Neural cell (in vitro differentiated cells): ENCODE data around the gene KCNK10.

ENCODE experiments used
- EP300 ChIP-seq: fragments of 450-650 bp; conservative IDR thresholded peaks from 2 replicates; pipeline ENCODE4 v1.6.1; 2014; ENCODE audit warnings: antibody characterized with exemption, mild to moderate bottlenecking, moderate library complexity; ENCODE audit not compliant: poor library complexity, severe bottlenecking
- EZH2 ChIP-seq: fragments of 200-600, 300-800 bp; shearing (Covaris generic), sonication (generic); IDR thresholded peaks from 2 replicates; pipeline ENCODE4 v1.6.1; 2014; ENCODE audit warnings: antibody characterized with exemption, low read length, borderline replicate concordance, mild to moderate bottlenecking; ENCODE audit not compliant: insufficient read depth, poor library complexity, severe bottlenecking
- POLR2AphosphoS5 ChIP-seq: IDR thresholded peaks from 2 replicates; pipeline ENCODE4 v1.6.1; 2012
- RAD21 ChIP-seq: fragments of 450-650 bp; conservative IDR thresholded peaks from 2 replicates; pipeline ENCODE4 v1.6.1; 2014; ENCODE audit warnings: antibody characterized with exemption, mild to moderate bottlenecking, moderate library complexity
- REST ChIP-seq: IDR thresholded peaks from 2 replicates; pipeline ENCODE4 v1.6.1; 2012; ENCODE audit warnings: borderline replicate concordance
- SMC3 ChIP-seq: fragments of 450-650 bp; conservative IDR thresholded peaks from 2 replicates; pipeline ENCODE4 v1.6.1; 2014; ENCODE audit warnings: antibody characterized with exemption, mild to moderate bottlenecking, moderate library complexity; ENCODE audit not compliant: poor library complexity
- TAF1 ChIP-seq: IDR thresholded peaks from 2 replicates; pipeline ENCODE4 v1.6.1; 2012; ENCODE audit warnings: low read depth
- TF ChIP-seq, protein P1 (sequence below): fragments of 450-650 bp; IDR thresholded peaks from 2 replicates; pipeline ENCODE4 v1.5.1; 2014; ENCODE audit warnings: antibody characterized with exemption, mild to moderate bottlenecking, moderate library complexity; ENCODE audit not compliant: poor library complexity, severe bottlenecking

GRCh38 chr14:88325883-88326282, 2.8 kb upstream of the KCNK10 start:
- TF ChIP-seq SMC3 (no peak), REST (no peak), TAF1 (no peak), EZH2 (no peak), EP300 (no peak), POLR2AphosphoS5 (no peak), RAD21 (no peak)
- TF ChIP-seq, protein P1, sequence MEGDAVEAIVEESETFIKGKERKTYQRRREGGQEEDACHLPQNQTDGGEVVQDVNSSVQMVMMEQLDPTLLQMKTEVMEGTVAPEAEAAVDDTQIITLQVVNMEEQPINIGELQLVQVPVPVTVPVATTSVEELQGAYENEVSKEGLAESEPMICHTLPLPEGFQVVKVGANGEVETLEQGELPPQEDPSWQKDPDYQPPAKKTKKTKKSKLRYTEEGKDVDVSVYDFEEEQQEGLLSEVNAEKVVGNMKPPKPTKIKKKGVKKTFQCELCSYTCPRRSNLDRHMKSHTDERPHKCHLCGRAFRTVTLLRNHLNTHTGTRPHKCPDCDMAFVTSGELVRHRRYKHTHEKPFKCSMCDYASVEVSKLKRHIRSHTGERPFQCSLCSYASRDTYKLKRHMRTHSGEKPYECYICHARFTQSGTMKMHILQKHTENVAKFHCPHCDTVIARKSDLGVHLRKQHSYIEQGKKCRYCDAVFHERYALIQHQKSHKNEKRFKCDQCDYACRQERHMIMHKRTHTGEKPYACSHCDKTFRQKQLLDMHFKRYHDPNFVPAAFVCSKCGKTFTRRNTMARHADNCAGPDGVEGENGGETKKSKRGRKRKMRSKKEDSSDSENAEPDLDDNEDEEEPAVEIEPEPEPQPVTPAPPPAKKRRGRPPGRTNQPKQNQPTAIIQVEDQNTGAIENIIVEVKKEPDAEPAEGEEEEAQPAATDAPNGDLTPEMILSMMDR: no peak
